Ammon's horn (tissue), 1 donor: ENCODE data around the gene ZNF532.
"Not testable (repeated sequence)": the region's sequence is repeated elsewhere in the genome, so short reads cannot be mapped to it uniquely, and the experiment has no call there.

Experiments
- DNase-seq: peaks from one replicate; pipeline ENCODE4 v3.0.0-alpha.2; 2016; ENCODE audit warnings: low spot score

Gene ZNF532

GRCh38 chr18:59005262-59005661 is 140.6 kb downstream of the ZNF532 start:
- no peak for DNase-seq

DNA sequence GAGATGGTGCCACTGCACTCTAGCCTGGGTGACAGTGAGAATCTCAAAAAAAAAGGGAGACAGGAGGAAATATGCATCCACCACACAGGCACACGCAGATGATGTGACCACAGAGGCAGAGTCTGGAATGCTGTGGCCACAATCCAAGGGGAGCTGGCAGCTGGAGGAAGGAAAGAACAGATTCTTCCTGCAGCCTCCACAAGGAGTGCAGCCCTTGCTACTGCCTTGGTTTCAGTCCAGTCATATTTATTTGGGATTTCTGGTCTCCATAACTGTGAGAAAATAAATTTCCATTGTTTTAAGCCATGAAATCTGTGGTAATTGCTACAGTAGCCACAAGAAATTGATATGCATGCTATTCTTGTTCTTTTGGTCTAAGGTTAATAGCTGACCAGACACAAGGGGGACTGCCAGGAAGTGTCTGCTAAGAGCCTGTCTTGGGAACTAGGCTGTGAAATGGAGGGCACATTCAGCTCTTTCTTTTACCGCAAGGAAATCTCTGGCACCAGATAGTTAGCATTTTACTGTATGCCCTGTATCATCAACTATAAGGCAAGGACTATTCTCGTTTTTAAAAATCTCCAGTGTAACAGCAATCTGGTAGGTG is 141.9 kb downstream of the ZNF532 start:
- DNase-seq, result no peak

DNA sequence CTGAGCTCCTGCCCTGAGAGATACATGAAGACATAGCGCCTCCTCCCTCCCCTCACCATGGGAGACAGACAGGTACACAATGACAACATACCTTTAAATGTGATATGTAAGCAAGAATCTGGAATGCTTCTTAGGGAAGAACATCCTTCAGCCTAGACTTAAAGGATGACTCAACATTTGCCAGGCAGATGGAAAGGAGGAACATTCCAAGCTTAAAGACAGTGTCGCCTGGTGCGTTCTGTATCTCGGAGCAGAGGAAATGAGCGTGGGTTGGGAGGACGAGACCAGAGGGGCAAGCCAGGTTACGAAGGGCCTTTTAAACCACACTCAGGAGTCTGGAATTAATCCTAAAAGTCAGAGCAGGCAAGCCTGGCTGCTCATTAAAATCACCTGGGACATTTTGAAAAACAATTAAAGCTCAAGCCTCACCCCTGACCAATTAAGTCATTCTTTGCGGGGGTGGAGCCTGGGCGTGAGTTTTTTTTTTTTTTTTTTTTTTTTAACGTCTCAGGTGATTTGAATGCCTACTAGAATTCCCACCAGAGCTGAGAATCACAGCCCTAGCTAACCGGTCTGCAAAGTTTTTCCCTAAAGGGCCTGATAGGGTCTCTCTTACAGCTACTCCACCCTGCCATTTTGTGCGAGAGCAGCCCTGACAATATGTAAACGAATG is 143.8 kb downstream of the ZNF532 start:
- DNase-seq, result no peak

GRCh38 chr18:59009846-59010245 is 145.2 kb downstream of the ZNF532 start:
- no peak for DNase-seq

DNA sequence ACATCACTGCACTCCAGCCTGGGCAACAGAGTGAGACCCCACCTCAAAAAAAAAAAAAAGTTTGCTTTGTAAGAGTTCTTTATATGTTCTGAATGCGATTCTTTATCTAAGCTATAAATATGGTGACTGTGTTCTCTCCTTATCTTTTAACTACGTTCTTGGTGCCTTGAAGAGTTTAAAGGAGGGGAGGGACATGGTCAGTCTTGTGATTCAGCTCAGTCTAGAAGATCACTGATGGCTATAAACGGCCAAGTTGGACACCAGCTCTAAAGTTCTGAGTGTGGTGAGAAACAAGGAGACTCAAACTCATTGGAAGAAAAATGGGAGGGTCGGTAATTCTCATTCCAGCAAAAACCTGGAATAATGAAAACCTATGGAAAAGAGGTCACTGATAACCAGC is 146.6 kb downstream of the ZNF532 start:
- DNase-seq, result no peak

- DNase-seq, result no peak
Measured at GRCh38 chr18:59011786-59012185, 147.1 kb downstream of the ZNF532 start.

DNA sequence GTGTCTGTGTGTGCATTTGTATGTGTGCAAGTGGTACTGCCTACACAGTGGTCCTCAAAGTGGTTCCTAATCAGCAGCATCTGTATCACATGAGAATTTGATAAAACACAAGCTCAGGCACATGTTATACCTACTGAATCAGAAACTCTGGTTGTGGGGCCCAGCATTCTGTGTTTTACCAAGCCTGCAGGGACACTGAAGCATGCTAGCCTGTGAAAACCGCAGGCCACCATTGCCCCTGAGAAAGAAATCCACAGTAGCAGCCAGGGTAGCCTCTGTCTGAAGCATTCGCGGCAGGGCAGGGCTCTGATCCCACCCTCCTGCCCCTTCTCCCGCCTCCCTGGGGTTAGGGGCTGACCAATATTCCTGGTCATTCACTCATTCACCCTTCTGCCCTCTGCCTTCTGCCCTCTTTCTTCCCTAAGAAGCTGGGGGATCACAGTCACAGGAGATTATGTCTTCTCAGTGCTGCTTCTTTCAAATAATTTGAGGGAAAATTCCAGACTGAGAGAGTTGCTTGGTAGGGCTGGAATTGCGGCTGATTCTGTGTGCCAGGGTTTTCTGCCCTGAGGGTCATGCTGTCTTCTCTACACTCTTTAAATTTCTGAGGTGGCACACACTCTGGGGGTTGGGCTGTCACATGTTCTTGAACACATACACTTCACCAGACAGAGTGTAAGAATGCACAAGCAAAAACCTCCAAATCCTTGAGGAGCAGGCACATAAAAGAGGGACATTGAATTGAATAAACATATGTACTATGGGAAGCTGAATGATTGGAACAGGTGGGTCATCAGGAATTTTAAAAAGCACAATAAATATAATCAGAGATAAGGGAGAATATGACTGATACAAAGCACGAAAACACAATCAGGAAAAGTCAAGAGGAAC is 148.4 kb downstream of the ZNF532 start:
- no peak for DNase-seq

- no peak for DNase-seq
Measured at GRCh38 chr18:59013744-59014143, 149.1 kb downstream of the ZNF532 start.

- no peak for DNase-seq
Measured at GRCh38 chr18:59015531-59016152, 151.0 kb downstream of the ZNF532 start.

DNA sequence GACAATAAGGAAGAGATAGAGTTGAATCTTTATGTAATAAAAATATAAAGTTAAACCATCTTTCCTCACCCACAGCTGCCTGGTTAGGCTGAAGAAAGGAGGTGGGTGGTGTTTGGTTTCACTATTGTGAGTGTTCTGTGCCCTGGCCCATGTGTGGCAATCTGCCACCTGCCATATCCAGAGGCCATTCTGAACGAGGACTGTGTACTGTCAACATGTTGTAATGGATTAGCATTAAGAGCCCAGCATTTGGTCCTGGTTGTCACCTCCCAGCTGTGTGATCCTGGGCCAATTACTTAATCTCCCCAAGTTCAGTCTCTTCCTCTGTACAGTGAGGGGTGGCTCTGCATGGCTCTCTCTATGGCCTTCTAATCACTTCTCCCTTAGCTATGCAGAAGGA is 156.8 kb downstream of the ZNF532 start:
- no peak for DNase-seq

- no peak for DNase-seq
Measured at GRCh38 chr18:59022167-59022945, 157.7 kb downstream of the ZNF532 start.

- DNase-seq, result no peak
Measured at GRCh38 chr18:59024829-59025228, 160.2 kb downstream of the ZNF532 start.

DNA sequence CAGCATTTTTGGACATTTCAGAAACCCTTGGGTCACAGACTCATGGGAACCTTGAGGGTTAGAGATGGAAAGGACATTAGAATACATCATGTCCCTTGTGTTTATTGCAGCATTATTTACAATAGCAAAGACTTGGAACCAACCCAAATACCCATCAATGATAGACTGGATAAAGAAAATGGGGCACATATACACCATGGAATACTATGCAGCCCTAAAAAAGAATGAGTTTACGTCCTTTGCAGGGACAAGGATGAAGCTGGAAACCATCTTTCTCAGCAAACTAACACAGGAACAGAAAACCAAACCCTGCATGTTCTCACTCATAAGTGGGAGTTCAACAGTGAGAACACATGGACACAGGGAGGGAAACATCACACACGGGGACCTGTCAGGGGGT is 160.9 kb downstream of the ZNF532 start:
- DNase-seq, result not testable (repeated sequence)

DNA sequence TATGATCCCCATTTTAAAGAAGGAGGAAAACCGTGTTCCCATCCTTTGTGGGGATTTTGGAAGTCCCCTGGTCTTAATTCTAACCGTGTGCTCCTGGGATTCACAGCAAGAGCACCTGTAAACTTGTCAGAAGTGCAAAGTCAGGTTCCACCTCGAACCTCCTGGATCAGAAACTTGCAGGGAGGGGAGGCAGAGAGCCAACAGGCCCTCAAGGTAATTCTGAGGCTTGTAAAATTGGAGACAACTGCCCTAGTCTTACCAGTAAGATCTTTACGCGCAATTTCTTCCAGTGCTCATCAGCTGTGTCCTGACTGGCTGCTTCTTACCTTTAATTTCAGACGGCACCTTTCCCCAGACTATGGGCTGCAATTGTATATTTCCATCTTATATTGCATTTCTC is 161.7 kb downstream of the ZNF532 start:
- DNase-seq, result no peak

DNA sequence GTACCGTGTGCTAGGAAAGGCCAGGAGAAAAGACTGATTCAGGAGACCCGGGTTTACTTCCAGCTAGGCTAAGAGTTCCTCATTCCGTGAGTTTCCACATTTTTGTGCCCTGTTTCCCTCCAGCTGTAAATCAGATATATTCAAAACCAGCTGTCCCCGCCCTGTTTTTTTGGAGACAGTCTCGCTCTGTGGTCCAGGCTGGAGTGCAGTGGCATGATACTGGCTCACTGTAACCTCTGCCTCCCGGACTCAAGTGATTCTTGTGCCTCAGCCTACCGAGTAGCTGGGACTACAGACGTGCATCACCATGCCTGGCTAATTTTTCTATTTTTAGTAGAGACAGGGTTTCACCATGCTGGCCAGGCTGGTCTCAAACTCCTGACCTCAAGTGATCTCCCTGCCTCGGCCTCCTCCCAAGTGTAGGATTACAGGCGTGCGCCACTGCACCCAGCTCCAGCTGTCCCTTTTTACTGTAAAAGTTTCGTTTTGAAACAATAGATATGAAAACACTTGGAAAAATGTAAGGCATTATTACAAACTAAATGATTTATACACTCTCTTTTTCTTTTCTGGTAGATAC is 162.2 kb downstream of the ZNF532 start:
- no peak for DNase-seq

DNA sequence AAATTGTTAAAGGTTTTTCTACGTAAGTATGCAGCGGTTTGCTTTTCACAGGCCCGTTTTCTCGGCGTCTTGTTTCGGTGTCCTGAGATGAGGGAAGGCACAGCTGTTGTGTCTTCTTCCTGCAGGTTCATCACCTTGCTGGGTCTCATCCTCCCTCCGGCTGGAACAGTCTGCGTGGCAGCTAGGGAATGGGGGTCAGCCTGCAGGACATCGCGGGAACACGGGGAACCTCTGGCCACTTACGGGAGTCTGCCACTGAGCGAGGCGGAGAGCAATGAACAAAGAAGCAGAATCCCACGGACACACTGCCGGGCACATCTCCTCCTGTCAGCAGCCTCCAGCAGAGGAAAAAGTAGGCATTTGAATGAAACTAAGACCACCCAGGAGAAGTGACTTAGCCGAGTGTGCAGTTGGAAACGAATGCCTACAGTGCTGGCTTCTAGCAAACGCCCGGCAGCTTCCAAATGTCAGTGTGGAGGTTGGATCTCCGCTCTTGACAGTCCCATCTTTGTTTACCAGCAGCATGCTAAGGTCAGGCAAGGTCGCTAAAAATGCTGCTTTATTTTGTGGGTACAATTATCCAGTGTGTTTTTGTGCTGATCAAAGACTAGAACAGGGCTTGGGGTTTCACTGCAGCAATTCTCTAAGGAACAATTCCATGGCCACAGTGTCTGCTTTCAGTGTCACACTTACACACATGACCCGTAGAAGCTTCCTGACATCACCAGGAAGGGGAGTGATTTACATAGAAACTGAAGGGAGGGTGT is 165.2 kb downstream of the ZNF532 start:
- DNase-seq, result peak; percentile 84

DNA sequence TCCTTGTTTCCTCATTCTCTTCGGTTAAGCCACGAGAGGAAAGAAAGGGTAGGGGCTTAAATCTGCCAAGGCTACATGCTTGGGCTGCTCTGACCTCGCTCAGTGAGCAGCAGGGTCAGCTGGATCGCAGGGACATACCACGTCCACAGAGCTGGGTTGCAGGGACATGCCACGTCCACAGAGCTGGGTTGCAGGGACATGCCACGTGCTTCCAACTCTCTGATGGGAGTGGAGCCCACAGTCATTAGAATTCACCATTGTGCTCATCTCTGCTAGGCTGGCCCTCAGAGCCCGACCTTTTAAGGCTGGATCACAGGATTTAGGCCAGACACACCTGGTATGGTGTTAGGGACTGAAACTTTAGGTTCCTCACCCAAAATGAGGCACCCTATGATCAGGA is 167.6 kb downstream of the ZNF532 start:
- DNase-seq, result no peak

DNA sequence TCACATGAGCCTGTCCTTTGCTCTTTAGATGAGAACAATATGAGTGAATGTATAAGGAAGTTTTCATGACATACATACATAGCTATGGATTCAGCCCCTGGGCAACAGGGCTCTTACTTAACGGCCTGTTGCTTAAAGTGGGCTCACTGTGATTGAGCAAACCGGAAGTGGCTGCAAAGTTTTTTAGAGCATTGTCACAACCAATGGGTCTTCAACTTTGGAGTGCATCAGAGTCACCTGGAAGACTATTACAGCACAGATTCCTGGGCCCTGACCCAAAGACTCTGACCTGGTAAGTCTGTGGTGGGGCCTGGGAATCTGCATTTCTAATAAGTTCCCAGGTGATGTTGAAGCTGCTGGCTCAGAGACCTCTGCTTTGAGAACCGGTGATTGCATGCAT is 168.7 kb downstream of the ZNF532 start:
- DNase-seq, result no peak

DNA sequence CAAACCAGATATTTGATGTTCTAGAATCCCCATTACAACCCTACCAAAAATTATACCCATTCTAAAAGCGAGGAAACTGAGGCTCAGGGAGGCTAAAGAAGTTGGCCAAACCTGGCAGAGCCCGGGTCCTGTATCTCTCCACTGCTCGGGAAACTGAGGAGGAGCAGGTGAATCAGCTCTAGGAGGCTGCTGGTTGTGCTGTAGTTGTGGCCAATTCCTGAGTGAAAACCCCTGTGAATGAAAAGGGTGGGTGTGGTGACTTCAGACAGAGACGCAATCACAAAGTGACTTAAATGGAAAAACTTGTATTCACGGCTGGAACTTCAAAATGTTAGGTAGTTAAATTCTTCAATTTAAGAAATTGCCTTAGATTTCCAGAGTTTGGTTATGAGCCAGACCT is 169.3 kb downstream of the ZNF532 start:
- DNase-seq, result no peak

GRCh38 chr18:59035591-59035990 is 170.9 kb downstream of the ZNF532 start:
- DNase-seq, result no peak
